ENCODE measurements around the gene GOLGA8J. TPM values are rescaled to one million over a fixed set of nuclear protein-coding genes. Genes with fewer than 3 reads are reported as not detected.
"Not testable (repeated sequence)": the region's sequence is repeated elsewhere in the genome, so short reads cannot be mapped to it uniquely, and the experiment has no call there.

Gene GOLGA8J, protein sequence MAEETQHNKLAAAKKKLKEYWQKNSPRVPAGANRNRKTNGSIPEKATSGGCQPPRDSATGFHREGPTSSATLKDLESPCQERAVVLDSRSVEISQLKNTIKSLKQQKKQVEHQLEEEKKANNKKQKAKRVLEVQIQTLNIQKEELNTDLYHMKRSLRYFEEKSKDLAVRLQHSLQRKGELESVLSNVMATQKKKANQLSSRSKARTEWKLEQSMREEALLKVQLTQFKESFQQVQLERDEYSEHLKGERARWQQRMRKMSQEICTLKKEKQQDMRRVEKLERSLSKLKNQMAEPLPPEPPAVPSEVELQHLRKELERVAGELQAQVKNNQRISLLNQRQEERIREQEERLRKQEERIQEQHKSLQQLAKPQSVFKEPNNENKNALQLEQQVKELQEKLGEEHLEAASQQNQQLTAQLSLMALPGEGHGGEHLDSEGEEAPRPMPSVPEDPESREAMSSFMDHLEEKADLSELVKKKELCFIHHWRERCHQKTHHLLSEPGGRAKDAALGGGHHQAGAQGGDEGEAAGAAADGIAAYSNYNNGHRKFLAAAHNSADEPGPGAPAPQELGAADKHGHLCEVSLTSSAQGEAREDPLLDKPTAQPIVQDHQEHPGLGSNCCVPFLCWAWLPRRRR
- total RNA-seq, result 1 to 10 TPM in 2 of 4 donors, under 1 TPM in 1, not detected in 1; 0.22 to 4.7 (median 3.7) TPM

DNA sequence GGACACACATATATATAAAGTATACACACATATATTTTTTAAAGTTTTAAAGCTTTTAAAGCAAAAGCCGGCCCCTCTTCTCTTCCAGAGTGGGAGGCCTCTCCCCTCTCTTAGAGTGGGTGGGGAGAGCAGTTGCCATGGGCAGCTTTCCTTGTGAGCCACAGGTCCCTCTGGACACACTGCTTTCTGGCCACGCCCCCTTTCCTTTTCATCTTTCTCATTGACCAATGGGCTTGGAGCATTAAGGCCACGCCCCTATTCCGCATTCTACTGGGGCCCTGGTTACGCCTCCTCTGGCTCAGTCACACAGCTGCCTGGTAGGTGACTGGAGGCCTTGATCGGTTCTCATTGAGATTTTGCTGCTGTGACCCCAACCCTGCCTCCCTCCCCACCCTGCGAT, at the start of gene GOLGA8J:
Gene GOLGA8J (plus strand): TSS at position 301 of the 400 bp plus-strand sequence. CDS start 98 bp downstream, at position 399.
- H3K4me3 ChIP-seq (replicated peaks in 1 of 3); H3K27me3 ChIP-seq; DNase-seq; intact Hi-C loops (cut with DNase I); H3K27ac ChIP-seq; H3K9me3 ChIP-seq; H3K4me1 ChIP-seq; H3K36me3 ChIP-seq: not testable (repeated sequence)
- no CpG with 5 or more reads among the region's 7 CpGs for WGBS, 2 donors

DNA sequence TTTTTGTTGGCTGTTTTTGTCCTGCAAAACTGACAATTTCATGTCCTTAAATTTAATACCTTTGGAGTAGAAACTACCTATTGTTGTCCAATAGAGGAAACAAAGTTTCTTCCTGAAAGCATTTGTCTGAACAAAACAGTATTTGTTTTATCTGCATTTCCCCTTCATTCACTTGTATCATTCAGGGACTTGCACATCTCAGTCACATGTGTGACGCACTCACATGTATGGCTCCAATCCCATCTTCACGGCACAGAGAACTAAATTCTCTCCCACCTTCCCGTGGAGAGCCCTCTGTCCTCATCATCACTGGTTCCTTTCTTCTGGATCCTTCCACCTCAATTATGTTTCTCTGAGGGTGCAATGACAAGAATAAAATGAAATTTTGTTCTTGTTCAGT, 49.5 kb upstream of the GOLGA8J start:
- H3K27me3 ChIP-seq, result no peaks in the 10 kb centered on the region
- H3K27ac ChIP-seq, result no peak overlapping the region
- DNase-seq, result no peak
- WGBS, 2 donors, result 87 to 88% methylated on average over 3 of the region's 3 CpGs
- H3K9me3 ChIP-seq, result no peaks in the 10 kb centered on the region
- H3K36me3 ChIP-seq, result no peaks in the 10 kb centered on the region
- no peak for TF ChIP-seq POLR2A (IDR thresholded peaks at IDR 0.05)
- TF ChIP-seq, protein P1, sequence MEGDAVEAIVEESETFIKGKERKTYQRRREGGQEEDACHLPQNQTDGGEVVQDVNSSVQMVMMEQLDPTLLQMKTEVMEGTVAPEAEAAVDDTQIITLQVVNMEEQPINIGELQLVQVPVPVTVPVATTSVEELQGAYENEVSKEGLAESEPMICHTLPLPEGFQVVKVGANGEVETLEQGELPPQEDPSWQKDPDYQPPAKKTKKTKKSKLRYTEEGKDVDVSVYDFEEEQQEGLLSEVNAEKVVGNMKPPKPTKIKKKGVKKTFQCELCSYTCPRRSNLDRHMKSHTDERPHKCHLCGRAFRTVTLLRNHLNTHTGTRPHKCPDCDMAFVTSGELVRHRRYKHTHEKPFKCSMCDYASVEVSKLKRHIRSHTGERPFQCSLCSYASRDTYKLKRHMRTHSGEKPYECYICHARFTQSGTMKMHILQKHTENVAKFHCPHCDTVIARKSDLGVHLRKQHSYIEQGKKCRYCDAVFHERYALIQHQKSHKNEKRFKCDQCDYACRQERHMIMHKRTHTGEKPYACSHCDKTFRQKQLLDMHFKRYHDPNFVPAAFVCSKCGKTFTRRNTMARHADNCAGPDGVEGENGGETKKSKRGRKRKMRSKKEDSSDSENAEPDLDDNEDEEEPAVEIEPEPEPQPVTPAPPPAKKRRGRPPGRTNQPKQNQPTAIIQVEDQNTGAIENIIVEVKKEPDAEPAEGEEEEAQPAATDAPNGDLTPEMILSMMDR (IDR thresholded peaks at IDR 0.05), result no peak
- H3K4me3 ChIP-seq (replicated peaks in 1 of 3), result no peak overlapping the region
- H3K4me1 ChIP-seq, result no peaks in the 10 kb centered on the region
- intact Hi-C loops (cut with DNase I), result no loop called here

DNA sequence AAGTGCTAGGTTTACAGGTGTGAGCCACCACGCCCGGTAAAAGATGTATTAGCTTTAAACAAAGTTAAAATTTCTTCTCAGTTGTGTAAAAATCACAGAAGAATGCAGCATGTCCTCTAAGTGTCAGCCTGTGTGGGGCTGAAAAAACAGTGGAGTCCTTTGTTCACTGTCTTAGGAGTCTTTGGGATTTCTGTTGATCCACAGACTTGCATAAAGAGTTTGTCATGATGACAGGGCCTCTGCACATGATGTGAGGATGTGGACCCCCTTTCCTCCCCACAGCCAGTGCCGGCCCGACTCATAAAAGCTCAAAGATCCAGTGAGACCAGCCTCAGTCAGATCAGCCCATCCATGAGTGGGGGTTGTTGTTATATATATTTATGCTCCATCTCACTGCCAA, 49.0 kb upstream of the GOLGA8J start:
- no peak for DNase-seq
- H3K4me3 ChIP-seq (replicated peaks in 1 of 3), result no peak overlapping the region
- H3K4me1 ChIP-seq, result peaks cover 0 to 1% of the 10 kb centered on the region in 2 donors
- H3K27ac ChIP-seq, result no peak overlapping the region
- H3K9me3 ChIP-seq, result no peaks in the 10 kb centered on the region
- 88 to 91% methylated on average over 4 of the region's 4 CpGs for WGBS, 2 donors
- TF ChIP-seq POLR2A (IDR thresholded peaks at IDR 0.05), result no peak
- intact Hi-C loops (cut with DNase I), result no loop called here
- H3K27me3 ChIP-seq, result no peaks in the 10 kb centered on the region
- no peaks in the 10 kb centered on the region for H3K36me3 ChIP-seq

DNA sequence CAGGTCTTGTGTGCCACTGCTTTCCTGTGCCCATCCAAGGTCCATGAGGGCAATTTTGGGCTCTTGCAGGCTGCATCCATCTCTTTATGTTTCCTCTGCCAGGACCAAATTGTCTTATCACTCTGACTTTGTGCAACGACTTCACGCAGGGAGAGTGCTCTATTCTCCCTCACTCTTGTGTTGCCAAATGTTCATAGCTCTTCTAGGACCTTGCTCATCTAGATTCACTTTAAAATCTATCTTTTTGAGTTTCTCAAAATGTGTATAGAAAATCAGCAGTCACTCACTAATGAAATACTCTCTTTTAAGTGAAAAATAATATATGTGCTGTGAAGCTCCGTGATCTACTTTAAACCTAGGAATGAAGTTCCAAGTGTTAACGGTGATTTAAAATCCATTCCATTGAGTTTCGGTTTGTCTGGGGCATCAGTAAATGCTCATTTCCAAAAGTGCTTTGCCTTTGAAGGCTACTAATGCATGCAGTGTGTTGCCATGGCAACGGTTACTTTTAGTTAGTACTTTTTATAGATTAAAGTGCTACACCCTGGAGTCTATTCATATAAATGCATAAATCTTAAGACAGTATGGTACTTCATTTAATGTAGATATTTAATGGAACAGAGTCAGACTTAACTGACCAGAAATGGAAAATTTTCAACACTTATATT, 46.6 kb upstream of the GOLGA8J start:
- 84 to 88% methylated on average over 6 of the region's 6 CpGs for WGBS, 2 donors
- TF ChIP-seq, protein P1 (IDR thresholded peaks at IDR 0.05), result no peak
- TF ChIP-seq POLR2A (IDR thresholded peaks at IDR 0.05), result no peak
- Histone ChIP-seq H3K4me3 (replicated peaks in 1 of 3) (no peak overlapping the region), H3K9me3 (no peaks in the 10 kb centered on the region), H3K27me3 (no peaks in the 10 kb centered on the region), H3K36me3 (no peaks in the 10 kb centered on the region), H3K4me1 (peaks cover 0 to 8% of the 10 kb centered on the region in 2 donors), H3K27ac (no peak overlapping the region)
- intact Hi-C loops (cut with DNase I), result no loop called here
- DNase-seq, result no peak

DNA sequence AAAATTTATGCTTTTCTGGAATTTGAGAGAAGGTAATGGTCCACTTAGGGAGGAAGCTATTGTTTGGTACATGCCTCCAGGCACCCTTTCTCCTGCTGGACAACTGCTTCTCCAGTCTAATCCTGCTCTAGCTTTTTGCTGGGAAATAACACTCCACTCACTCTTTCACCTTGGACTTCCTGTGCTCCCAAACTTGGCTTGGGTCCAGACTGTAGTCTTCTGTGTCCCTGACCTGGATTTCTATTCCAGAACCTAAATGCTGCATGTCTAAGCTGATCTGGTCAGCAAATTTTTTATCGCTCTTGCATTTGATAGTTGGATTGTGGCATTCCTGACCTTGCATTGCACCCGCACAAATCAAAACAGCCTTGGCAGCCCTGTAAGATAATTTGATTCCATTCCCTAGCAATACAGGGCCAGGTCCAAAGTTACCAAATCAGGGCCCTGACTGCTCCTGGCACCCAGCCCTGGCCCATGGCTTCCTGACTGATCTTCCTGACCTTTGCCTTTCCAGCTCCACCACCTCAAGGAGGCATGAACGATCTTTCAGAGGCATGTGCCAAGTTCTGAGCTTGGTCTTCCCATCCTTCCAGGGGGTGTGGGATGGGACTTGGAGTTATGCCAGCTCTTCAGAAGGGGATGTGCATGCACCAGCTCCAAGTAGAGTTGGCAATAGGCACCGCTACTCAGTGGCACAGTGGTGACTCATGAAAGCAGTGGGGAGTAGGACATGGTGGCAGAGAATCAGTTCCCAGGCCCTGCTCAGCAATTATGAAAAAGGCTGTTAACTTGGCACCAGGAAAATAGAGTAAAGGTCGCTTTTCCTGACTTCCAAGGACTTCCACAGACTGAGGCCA, 43.9 kb upstream of the GOLGA8J start:
- H3K27me3 ChIP-seq, result no peaks in the 10 kb centered on the region
- H3K36me3 ChIP-seq, result no peaks in the 10 kb centered on the region
- peak; percentile 50 to 52 for DNase-seq
- 50 to 60% methylated on average over 5 of the region's 5 CpGs for WGBS, 2 donors
- no peak for TF ChIP-seq POLR2A (IDR thresholded peaks at IDR 0.05)
- TF ChIP-seq, protein P1 (IDR thresholded peaks at IDR 0.05), result no peak
- H3K27ac ChIP-seq, result no peak overlapping the region
- peaks cover 4 to 17% of the 10 kb centered on the region in 2 donors for H3K4me1 ChIP-seq
- H3K4me3 ChIP-seq (replicated peaks in 1 of 3), result no peak overlapping the region
- intact Hi-C loops (cut with DNase I), result no loop called here
- no peaks in the 10 kb centered on the region for H3K9me3 ChIP-seq

All from thyroid gland (tissue), 4 donors.